GM18502 (cell line): Measurements from ENCODE around the gene MAP7D3.
"Not testable (repeated sequence)": the region's sequence is repeated elsewhere in the genome, so short reads cannot be mapped to it uniquely, and the experiment has no call there.

ENCODE experiments used
- ATAC-seq: cut with Tn5 transposase; IDR thresholded peaks from one replicate; pipeline ENCODE4 v1.9.1; 2021; ENCODE audit warnings: mild to moderate bottlenecking; ENCODE audit not compliant: unreplicated experiment, poor library complexity

Gene MAP7D3, protein sequence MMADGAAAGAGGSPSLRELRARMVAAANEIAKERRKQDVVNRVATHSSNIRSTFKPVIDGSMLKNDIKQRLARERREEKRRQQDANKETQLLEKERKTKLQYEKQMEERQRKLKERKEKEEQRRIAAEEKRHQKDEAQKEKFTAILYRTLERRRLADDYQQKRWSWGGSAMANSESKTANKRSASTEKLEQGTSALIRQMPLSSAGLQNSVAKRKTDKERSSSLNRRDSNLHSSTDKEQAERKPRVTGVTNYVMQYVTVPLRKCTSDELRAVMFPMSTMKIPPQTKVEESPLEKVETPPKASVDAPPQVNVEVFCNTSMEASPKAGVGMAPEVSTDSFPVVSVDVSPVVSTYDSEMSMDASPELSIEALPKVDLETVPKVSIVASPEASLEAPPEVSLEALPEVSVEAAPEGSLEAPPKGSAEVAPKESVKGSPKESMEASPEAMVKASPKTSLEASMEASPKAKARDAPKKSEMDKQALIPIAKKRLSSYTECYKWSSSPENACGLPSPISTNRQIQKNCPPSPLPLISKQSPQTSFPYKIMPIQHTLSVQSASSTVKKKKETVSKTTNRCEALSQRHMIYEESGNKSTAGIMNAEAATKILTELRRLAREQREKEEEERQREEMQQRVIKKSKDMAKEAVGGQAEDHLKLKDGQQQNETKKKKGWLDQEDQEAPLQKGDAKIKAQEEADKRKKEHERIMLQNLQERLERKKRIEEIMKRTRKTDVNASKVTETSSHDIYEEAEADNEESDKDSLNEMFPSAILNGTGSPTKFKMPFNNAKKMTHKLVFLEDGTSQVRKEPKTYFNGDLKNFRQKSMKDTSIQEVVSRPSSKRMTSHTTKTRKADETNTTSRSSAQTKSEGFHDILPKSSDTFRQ

DNA sequence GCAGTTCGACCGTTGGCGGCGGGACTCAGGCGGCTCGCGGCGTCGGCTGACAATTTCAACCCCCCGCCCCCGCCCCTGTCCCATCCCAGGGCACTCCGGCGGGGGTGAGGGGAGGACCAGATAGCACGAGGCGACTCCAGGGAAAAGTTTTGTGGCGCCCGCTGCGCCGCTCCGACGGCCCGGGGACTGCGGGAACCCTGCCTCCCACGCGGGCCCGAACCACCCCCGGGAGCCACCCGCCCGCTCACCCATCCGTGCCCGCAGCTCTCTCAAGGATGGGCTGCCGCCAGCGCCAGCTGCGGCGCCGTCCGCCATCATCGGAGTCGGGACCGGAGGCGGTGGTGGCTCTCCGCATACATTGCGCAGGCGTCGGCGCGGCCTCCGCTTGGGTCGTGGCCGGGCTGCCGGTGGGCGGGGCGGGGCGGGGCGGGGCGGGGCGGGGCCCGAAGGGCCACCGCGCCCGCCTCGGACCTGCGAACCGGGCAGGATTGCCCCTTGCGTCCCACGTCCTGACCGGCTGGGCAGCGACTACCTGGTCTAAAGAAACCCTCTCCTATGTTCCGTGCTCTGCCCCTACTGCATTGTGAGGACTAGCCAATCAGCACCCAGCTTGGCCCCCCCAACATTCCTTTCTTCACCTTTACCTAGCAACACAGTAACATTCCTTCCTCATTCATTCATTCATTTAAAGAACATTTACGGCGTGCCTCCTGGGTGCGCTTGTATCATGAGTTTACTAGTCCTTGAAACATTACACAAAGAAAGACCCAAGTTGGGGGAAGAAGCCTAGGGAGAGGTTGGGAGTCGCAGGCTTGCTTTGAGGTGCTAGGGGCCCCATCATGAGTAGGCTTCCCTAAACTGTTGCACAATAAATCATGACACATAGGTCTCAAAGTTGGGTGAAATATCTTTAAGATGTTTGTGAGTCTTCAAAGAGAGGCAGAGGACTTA is at the start of gene MAP7D3:
Gene MAP7D3 (minus strand): TSS at position 360 of the 951 bp plus-strand sequence. CDS start 42 bp downstream, at position 318.
- peak; percentile 82 for ATAC-seq

DNA sequence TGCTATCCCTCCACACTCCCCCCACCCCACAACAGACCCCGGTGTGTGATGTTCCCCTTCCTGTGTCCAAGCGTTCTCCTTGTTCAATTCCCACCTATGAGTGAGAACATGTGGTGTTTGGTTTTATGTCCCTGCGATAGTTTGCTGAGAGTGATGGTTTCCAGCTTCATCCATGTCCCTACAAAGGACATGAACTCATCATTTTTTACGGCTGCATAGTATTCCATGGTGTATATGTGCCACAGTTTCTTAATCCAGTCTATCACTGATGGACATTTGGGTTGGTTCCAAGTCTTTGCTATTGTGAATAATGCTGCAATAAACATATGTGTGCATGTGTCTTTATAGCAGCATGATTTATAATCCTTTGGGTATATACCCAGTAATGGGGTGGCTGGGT is 49.5 kb upstream of the MAP7D3 start, which contains the start of gene ADGRG4:
Gene ADGRG4 (plus strand): TSS at position 243 of the 400 bp plus-strand sequence. CDS start 7,815 bp downstream, outside the sequence.
- ATAC-seq, result not testable (repeated sequence)

DNA sequence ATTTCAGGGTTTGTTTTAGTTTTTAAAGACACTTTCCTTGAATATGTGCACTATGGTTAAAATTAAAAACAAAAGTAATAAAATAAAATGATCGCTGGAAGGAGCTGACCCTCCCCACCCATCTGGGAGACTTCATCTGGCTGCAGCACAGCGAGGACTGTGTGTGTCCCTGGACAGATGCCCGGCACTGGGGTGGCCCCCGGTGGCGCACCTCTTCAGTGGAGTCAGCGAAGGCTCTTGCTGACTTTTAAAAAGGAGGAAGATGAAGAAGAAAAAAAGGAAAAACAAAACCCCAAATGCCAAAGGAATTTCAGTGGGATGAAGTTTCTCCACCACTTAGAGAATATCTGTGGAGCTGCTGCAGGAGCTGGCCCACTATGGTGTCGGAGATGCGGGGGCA is 44.2 kb upstream of the MAP7D3 start:
- no peak for ATAC-seq

DNA sequence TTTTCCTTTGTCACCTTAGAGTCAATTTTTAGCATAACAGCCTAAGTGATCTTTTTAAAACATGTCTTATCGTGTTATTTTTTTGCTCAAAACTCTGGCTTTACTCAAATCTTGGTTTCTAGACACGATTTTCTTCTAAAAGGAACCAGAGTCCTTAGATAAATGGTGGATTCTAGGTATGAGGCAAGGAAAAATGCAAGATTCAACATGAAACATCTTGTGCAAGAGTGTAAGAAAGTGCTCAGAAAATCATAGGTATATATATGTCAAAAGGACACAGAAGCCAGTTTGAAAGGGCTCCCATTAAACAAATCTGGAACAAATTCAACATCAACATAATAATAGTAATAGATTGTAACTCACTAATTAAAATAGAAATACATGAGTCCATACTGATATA is 41.5 kb upstream of the MAP7D3 start:
- ATAC-seq, result no peak

DNA sequence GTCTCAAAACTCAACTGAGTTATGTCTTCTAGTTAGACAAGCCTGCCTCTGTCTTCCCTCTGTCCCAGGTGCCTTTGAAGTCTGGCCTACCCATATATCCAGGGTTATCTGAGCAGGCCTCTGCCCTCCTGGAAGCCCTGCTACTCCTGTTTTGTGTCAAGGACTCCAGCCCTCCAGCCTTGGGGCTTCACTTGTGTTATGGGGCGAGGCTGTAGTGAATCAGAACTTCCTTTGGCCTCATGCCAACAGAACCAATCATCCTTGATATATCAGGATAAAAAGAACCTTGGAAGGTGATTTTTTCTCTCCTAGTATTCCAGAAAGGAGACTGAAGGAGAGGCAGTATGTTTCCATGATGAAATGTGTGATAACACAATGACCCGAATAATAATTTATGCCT is 40.6 kb upstream of the MAP7D3 start:
- no peak for ATAC-seq

DNA sequence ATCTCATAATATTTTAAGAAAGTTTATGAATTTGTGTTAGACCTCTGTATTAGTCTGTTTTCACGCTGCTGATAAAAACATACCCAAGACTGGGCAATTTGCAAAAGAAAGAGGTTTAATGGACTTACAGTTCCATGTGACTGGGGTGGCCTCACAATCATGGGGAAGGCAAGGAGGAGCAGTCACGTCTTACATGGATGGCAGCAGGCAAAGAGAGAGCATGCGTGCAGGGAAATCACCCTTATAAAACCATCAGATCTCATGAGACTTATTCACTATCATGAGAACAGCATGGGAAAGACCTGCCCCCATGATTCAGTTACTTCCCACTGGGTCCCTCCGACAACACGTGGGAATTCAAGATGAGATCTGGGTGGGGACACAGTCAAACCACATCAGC is 35.2 kb upstream of the MAP7D3 start:
- not testable (repeated sequence) for ATAC-seq

DNA sequence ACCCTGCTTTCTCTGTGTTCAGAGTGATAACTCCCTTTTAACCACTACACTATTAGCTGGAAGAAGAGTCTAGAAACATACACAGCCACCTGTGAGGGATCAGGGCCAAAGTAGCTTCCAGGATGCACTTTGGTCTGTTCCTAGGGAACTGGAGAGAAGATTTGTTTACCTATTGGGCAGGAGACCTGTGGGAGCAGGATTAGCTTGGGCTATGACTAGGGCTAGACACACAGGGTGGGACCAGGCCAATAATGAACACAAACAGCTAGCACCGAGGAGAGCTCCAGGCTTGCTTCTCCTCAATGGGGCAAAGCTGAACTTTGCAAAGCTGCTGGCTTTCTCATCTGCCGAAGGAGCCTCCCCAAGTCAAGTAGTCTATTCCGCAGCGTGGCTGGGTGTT is 24.4 kb upstream of the MAP7D3 start:
- ATAC-seq, result no peak

DNA sequence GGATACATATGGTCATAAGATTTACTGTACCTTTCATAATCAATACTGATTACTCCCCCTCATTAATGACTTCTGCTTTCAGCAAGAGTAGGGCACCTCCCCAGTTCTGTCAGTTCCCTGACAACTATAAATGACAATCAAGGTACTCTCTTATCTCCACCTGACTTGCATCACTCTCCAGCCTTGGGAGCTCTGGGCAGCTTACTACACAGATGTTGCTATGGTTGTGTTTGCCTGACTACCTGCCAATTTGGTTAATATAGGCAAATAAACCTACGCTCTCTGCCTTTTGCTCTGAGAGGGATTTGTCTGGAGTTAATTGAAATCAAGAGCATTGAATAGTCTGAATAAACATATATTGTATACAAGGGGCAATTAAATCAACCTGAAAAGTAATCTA is 22.8 kb upstream of the MAP7D3 start:
- no peak for ATAC-seq

DNA sequence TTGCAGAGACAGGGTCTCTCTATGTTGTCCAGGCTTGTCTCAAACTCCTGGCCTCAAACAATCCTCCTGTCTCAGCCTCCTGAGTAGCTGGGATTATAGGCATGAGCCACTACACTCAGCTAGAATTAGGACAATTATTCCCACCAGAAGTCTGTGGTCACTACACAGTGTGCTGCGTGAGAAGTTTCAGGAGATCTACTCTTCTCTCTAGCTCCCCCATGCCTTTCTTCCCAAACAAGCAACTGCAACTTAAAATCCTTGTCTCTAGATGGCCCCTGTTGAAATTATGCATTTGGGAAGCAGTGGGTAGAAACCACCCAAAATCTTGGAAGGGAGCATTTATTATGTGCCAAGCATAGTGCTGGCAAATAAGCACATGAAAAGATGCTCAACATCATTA is 21.1 kb upstream of the MAP7D3 start:
- ATAC-seq, result no peak

DNA sequence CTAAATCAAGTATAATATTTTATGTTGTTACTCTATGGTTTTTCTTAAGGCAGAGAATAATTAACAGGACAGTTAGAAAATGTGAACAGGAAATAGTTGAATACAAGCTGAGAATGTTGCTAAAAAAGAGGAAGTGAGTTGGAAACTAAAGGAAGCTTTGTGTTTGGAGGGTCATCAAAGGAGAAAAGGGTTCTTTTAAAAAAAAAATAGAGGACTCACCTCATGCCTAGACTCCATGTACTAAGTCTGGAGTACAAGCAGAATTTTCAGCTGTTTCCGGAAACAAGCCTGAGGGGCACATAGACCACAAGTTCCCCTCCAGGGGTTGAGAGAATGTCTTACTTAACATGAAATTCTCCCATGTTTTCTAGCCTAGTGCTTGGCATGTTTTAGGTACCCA is 20.1 kb upstream of the MAP7D3 start:
- peak; percentile 47 for ATAC-seq

DNA sequence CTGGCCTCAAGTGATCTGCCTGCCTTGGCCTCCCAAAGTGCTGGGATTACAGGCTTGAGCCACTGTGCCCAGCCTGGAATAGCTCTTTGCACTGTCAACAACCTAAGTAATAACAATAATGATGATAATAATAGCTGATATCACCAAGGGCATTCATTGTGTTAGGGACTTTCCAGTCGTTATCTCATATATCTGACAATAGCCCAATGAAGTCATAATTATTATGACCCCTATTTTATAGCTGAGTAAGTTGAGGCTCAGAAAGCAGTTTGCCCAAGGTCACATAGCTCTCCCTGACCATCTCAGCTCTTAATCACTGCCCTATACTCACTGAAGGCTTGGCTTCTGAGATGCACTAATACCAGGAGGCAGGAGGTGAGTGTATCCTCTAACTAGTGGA is 18.7 kb upstream of the MAP7D3 start:
- ATAC-seq, result no peak

DNA sequence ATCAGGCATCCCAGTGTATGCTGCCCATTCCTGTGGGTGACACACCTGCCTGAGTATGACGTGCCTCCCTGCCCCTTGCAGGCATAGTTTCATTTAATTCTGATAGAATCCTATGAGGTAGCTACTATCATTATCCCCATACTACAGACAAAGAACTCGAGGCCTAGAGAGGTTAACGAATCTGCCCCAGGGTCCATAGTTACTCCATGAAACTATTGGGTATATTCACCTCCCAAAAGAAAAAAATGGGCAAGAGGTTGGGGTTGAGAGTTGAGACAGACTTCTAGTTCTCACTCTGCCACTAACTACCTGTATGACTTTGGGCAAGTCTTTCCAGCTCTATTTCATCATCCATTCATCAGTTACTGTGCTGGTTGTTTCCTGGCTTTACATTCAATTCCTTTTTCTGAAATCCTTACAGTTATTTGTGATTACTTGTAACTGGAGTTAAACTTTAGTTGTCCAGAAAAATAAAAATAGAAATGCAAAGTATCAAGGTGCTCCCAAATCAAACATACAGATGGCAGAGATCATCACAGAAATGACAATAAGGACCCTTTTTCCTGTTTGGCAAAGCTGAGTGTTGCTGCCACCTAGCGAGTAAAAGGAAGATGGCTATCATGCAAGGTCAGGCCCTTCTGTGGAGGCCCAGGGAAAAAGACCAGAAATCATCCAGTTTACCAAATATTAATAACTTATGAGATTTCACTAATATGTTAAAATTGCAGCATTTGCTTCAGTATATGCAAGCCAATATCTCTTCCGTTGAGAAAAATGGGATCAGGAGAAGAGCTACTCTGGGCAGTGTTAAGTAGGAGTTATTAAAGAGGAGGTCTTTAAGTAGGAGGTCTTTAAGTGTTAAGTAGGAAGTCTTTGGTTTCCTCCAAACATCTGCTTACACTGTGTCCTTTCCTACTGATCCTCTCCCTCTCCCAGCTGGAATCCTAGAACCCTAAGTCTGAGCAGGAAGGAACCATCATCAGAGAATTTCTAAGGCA is 17.1 kb upstream of the MAP7D3 start:
- ATAC-seq, result peak; percentile 72

DNA sequence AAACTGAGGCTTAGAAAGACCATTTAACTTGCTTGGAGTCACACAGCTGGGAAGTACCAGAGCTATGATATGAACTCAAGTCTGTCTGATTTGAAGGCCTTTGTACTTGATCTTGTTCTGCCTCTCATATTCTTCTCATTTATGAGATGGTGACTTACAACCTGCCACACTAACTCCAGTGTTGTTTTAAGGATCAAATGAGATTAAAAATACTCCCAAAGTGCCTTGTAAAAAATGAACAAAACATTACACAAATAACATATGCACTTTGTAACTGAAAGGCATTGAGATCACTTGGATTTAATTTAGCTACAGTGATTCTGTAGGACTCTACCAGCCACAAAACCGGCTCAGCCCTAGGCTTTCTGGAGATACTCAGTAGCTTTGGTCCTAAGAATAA is 15.6 kb upstream of the MAP7D3 start:
- no peak for ATAC-seq

DNA sequence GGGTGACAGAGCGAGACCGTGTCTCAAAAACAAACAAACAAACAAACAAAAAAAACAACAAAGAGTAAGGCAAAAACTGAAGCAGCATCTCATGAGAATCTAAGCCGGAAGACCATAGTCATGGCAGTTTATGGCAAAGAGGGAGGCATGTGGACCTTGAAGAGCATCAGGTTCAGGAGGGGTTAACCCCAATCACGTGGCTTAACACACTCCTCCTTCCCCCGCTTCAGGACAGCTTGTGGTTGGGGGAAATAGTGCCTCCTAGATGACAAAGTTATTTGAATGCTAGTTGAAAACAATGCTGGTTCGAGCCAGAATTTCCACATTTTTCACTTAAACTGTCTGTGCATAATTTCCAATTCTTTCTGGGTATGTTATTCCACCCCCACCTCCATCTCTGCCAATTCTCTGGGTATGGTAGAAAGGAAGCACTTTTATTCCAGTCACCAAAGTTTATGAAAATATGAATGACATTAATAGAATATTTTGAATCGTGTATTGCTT is 11.7 kb upstream of the MAP7D3 start:
- no peak for ATAC-seq

DNA sequence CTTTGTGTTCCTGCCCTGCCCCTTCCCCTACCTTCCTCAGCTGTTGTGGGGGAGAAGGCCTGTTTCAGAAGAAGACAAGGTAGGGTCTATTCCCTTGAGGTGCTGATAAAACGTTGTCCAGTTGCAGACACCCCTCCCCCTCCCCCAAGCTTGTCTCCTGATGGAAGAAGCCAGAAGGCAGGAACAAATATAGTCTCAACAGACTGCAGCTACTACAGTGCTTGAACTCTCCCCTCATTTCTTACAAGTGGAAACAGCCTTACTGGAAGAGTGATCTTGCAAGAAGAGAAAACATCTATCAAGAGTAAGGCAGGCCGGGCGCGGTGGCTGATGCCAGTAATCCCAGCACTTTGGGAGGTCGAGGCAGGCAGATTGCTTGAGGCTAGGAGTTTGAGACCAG is 11.0 kb upstream of the MAP7D3 start:
- no peak for ATAC-seq

DNA sequence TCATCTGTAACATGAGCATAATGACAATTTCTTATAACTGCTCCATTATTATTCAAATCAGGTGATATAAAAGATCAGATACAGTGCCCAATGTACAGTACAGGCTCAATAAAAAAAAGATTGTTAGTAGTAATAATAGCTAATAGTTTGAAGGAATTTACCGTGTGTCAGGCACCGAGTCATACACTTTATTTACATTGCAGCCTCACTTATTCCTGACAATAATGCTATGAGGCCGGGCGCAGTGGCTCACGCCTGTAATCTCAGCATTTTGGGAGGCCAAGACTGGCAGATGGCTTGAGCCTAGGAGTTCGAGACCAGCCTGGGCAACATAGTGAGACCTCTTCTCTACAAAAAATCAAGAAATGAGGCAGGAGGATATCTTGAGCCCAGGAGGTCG is 10.1 kb upstream of the MAP7D3 start:
- no peak for ATAC-seq

DNA sequence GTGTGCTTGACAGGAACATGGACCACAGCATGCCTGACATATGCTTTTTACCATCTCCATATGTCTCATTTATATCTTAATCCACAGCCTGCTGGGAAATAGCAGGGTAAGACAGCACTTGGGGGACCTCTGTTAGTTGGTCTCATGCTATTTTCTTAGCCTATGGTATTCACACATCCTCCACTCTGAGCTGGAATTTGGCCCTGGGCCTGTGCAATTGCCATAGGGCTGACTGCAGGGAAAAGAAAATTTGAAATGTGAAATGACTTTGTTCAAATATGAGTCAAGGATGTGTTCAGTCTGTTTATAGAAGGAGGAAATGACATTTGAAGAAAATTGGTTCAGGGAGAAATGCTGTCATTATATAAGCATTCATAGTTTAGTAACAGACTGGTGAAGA is 9.6 kb upstream of the MAP7D3 start:
- ATAC-seq, result no peak

DNA sequence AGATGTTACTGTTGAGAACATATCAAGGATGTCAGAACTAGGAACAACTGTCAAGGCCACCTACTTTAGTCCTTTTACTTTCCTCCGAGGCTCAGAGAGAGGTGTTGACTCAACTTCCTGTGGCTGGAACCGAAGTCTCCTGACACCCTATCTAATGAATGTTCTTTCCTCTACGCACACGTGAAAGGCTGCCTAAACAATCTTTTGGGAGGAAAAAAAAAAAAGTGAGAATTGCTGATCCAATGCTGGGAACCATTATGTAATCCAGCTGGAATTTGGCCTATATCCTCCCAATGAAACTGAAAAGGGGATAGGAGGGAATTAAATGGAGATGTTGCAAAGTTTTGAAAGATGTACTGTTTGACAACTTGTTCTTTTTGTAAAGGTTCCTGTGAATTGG is 8.3 kb upstream of the MAP7D3 start:
- ATAC-seq, result no peak

DNA sequence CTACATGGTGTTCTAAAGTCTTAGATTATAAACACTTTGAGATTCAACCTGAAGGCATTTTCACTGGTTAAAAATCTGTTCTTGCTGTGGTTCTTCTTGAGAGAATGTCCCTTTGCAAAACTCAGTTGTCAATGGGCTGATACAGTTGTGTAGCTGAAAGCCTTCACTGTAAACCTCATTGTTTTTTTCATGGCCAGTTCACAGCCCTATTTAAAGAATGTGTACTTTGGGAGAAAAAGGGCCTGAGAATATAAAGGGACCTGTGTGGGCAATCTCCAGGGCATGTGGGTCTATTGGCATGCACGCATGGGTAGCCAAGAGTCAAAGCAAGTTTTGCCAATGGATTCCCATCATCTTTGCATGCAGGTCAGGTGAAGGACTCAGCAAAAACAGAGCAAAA is 7.8 kb upstream of the MAP7D3 start:
- no peak for ATAC-seq
